NCI-H345 (cell line): ENCODE results near the gene MPG.
"Not testable (repeated sequence)": the region's sequence is repeated elsewhere in the genome, so short reads cannot be mapped to it uniquely, and the experiment has no call there.

ENCODE experiments used
- DNase-seq: peaks from one replicate; lab custom pipeline; 2025; lab: John Stamatoyannopoulos, UW

The MPG gene

GRCh38 chr16:112153-112840 lies 34.3 kb downstream of the MPG start:
- no peak for DNase-seq

GRCh38 chr16:114327-114726 lies 36.3 kb downstream of the MPG start:
- DNase-seq, result no peak

- no peak for DNase-seq
These were observed 38.0 kb downstream of the MPG start for GRCh38 chr16:116015-116414.

GRCh38 chr16:117379-118365 lies 39.6 kb downstream of the MPG start:
- DNase-seq, result peak; percentile 87

GRCh38 chr16:118857-119256 lies 40.8 kb downstream of the MPG start:
- no peak for DNase-seq

GRCh38 chr16:119295-119694 lies 41.3 kb downstream of the MPG start:
- DNase-seq, result no peak

GRCh38 chr16:119835-120491 lies 41.9 kb downstream of the MPG start:
- no peak for DNase-seq

GRCh38 chr16:120756-121155 lies 42.7 kb downstream of the MPG start:
- no peak for DNase-seq

GRCh38 chr16:122361-122760 lies 44.3 kb downstream of the MPG start:
- DNase-seq, result no peak

GRCh38 chr16:123558-124350 lies 45.7 kb downstream of the MPG start:
- not testable (repeated sequence) for DNase-seq

- DNase-seq, result no peak
These were observed 47.0 kb downstream of the MPG start for GRCh38 chr16:125011-125410.

GRCh38 chr16:129075-129474 lies 51.0 kb downstream of the MPG start:
- DNase-seq, result no peak

GRCh38 chr16:130533-131173 lies 52.6 kb downstream of the MPG start:
- DNase-seq, result no peak

- no peak for DNase-seq
These were observed 54.1 kb downstream of the MPG start for GRCh38 chr16:132120-132519.

GRCh38 chr16:133716-134115 lies 55.7 kb downstream of the MPG start:
- DNase-seq, result no peak
